Measurements from ENCODE around the gene POC5. TPM values are rescaled to one million over a fixed set of nuclear protein-coding genes. Genes with fewer than 3 reads are reported as not detected.

POC5 gene
- polyA plus RNA-seq, 2 of the 4 experiments (the other 2 are of a cell fraction), result 12.7 to 26.2 TPM

GRCh38 chr5:75660678-75661465 lies 56.4 kb downstream of the POC5 start:
- 82% methylated on average over 16 of the region's 16 CpGs for WGBS (ENCODE audit: missing lambda C conversion rate)
- Histone ChIP-seq H3K4me3 (no peak overlapping the region), H3K9me3 (no peaks in the 10 kb centered on the region), H3K27ac (no peak overlapping the region), H3K4me1 (no peaks in the 10 kb centered on the region), H3K4me2 (no peak overlapping the region)
- ChIA-PET POLR2A (interaction anchor here (0.7 kb wide), 1 partner anchor 205 kb away, joined by 5 read pairs; no protein-coding TSS in a partner anchor), CTCF (interaction anchor here (0.8 to 1.1 kb wide), 2 partner anchors 20 to 425 kb away, joined by 3 read pairs; partner anchors contain the start of gene ANKRD31)
- FAIRE-seq (no peak), ATAC-seq (no peak), DNase-seq (ENCODE audit: low read depth in 1 of 2, low spot score in 1 of 2) (no peak)
- TF ChIP-seq, protein P1, sequence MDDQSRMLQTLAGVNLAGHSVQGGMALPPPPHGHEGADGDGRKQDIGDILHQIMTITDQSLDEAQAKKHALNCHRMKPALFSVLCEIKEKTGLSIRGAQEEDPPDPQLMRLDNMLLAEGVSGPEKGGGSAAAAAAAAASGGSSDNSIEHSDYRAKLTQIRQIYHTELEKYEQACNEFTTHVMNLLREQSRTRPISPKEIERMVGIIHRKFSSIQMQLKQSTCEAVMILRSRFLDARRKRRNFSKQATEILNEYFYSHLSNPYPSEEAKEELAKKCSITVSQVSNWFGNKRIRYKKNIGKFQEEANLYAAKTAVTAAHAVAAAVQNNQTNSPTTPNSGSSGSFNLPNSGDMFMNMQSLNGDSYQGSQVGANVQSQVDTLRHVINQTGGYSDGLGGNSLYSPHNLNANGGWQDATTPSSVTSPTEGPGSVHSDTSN (IDR thresholded peaks at IDR 0.05), result no peak
- no peak for TF ChIP-seq FOSB (CRISPR knock-in tag; IDR thresholded peaks at IDR 0.05)
- TF ChIP-seq ATOH8 (CRISPR knock-in tag; IDR thresholded peaks at IDR 0.05; ENCODE audit: low read depth), result no peak
- TF ChIP-seq JUNB (IDR thresholded peaks at IDR 0.05), result no peak
- TF ChIP-seq, protein P2, sequence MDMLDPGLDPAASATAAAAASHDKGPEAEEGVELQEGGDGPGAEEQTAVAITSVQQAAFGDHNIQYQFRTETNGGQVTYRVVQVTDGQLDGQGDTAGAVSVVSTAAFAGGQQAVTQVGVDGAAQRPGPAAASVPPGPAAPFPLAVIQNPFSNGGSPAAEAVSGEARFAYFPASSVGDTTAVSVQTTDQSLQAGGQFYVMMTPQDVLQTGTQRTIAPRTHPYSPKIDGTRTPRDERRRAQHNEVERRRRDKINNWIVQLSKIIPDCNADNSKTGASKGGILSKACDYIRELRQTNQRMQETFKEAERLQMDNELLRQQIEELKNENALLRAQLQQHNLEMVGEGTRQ (IDR thresholded peaks at IDR 0.05), result no peak
- TF ChIP-seq MAFK (IDR thresholded peaks at IDR 0.05; ENCODE audit: partially characterized antibody), result no peak
- TF ChIP-seq RFX5 (IDR thresholded peaks at IDR 0.05), result no peak
- no peak for TF ChIP-seq CBX8 (IDR thresholded peaks at IDR 0.05)
- no peak for TF ChIP-seq KDM5A (IDR thresholded peaks at IDR 0.05)
- TF ChIP-seq PHF8 (IDR thresholded peaks at IDR 0.05; ENCODE audit: borderline replicate concordance, low read depth), result no peak
- TF ChIP-seq TP53 (CRISPR knock-in tag; IDR thresholded peaks at IDR 0.05), result no peak
- no peak for TF ChIP-seq CHD2 (IDR thresholded peaks at IDR 0.05; ENCODE audit: low read length, partially characterized antibody)
- TF ChIP-seq FOXS1 (CRISPR knock-in tag; IDR thresholded peaks at IDR 0.05), result no peak
- TF ChIP-seq ZSCAN20 (CRISPR knock-in tag; IDR thresholded peaks at IDR 0.05), result no peak
- TF ChIP-seq, protein P3, sequence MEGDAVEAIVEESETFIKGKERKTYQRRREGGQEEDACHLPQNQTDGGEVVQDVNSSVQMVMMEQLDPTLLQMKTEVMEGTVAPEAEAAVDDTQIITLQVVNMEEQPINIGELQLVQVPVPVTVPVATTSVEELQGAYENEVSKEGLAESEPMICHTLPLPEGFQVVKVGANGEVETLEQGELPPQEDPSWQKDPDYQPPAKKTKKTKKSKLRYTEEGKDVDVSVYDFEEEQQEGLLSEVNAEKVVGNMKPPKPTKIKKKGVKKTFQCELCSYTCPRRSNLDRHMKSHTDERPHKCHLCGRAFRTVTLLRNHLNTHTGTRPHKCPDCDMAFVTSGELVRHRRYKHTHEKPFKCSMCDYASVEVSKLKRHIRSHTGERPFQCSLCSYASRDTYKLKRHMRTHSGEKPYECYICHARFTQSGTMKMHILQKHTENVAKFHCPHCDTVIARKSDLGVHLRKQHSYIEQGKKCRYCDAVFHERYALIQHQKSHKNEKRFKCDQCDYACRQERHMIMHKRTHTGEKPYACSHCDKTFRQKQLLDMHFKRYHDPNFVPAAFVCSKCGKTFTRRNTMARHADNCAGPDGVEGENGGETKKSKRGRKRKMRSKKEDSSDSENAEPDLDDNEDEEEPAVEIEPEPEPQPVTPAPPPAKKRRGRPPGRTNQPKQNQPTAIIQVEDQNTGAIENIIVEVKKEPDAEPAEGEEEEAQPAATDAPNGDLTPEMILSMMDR (IDR thresholded peaks at IDR 0.05), result no peak
- no peak for TF ChIP-seq ELK1 (IDR thresholded peaks at IDR 0.05; ENCODE audit: low read depth, low read length)

DNA sequence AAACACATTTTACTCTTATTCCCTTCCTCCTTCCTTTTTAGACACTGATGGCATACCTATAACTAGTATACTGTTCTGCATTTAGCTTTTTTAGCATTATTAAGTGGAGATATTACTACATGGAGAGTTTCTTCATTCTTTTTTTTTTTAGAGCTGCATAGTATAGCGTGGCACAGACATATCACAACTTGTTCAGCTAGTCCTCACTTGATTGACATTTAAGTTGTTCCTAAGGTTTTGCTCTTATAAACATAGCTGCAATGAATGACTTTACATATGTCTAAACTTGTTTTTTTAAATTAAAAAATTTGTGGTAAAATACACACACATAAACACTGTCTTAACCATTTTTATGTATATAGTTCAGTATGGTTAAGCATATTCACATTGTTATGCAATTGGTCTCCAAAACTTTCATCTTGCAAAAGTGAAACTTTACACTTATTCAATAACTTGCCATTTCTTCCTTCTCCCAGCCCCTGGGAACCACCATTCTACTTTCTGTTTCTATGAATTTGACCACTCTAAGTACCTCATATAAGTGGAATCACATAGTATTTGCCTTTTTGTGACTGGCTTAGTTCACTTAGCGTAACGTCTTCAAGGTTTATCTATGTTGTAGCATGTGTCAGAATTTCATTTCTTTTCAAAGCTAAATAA lies 57.3 kb downstream of the POC5 start:
- ChIA-PET CTCF (interaction anchor here (1.1 kb wide), 1 partner anchor 21 kb away, joined by 3 read pairs; no protein-coding TSS in a partner anchor), POLR2A (no interaction called here)
- WGBS (ENCODE audit: missing lambda C conversion rate), result 80% methylated on average over 3 of the region's 3 CpGs
- H3K4me3 ChIP-seq, result no peak overlapping the region
- ATAC-seq (no peak), FAIRE-seq (no peak), DNase-seq (ENCODE audit: low read depth in 1 of 2, low spot score in 1 of 2) (no peak)
- TF ChIP-seq HOXB13 (CRISPR knock-in tag; IDR thresholded peaks at IDR 0.05; ENCODE audit: low read depth), result no peak
- no peak for TF ChIP-seq RFX5 (IDR thresholded peaks at IDR 0.05)
- no peak for TF ChIP-seq RCOR1 (IDR thresholded peaks at IDR 0.05; ENCODE audit: low read depth, low read length)
- no peak for TF ChIP-seq RAD21 (conservative IDR thresholded peaks at IDR 0.05 in 1 of 2, IDR thresholded peaks at IDR 0.05 in 1 of 2)
- TF ChIP-seq JUNB (IDR thresholded peaks at IDR 0.05), result no peak
- TF ChIP-seq FOSL2 (IDR thresholded peaks at IDR 0.05), result no peak
- TF ChIP-seq FOSL2 (CRISPR knock-in tag; IDR thresholded peaks at IDR 0.05), result no peak
- no peak for TF ChIP-seq TP53 (CRISPR knock-in tag; IDR thresholded peaks at IDR 0.05)
- TF ChIP-seq, protein P3 (IDR thresholded peaks at IDR 0.05), result no peak
- TF ChIP-seq POLR2AphosphoS2 (conservative IDR thresholded peaks at IDR 0.05; ENCODE audit: low read length), result no peak
- no peak for TF ChIP-seq NPAS2 (CRISPR knock-in tag; IDR thresholded peaks at IDR 0.05; ENCODE audit: borderline replicate concordance)
- no peak for TF ChIP-seq MAZ (IDR thresholded peaks at IDR 0.05; ENCODE audit: borderline replicate concordance, low read depth, low read length)
- H3K4me2 ChIP-seq, result no peak overlapping the region
- no peak overlapping the region for H3K27ac ChIP-seq
- no peaks in the 10 kb centered on the region for H3K4me1 ChIP-seq
- H3K9me3 ChIP-seq, result no peaks in the 10 kb centered on the region
